Esophagus muscularis mucosa (tissue), 3 donors: ENCODE measurements around the gene ZNF844.

ENCODE experiments used
- POLR2AphosphoS5 ChIP-seq, 2 donors: sonication (generic); formaldehyde crosslinking; IDR thresholded peaks; one replicate each; pipeline ENCODE4 v1.6.1; 2017; ENCODE audit warnings: antibody characterized with exemption in 2 of 2
- TF ChIP-seq, protein P1 (sequence below), 3 experiments: fragments of 200-600 bp in 2 of 3; fragments of 450-650 bp in 1 of 3; sonication (generic) in 2 of 3; IDR thresholded peaks; one replicate each; pipeline ENCODE4 v1.5.1; 2017 to 2019; ENCODE audit warnings: antibody characterized with exemption in 3 of 3, mild to moderate bottlenecking in 2 of 3, moderate library complexity in 1 of 3

DNA sequence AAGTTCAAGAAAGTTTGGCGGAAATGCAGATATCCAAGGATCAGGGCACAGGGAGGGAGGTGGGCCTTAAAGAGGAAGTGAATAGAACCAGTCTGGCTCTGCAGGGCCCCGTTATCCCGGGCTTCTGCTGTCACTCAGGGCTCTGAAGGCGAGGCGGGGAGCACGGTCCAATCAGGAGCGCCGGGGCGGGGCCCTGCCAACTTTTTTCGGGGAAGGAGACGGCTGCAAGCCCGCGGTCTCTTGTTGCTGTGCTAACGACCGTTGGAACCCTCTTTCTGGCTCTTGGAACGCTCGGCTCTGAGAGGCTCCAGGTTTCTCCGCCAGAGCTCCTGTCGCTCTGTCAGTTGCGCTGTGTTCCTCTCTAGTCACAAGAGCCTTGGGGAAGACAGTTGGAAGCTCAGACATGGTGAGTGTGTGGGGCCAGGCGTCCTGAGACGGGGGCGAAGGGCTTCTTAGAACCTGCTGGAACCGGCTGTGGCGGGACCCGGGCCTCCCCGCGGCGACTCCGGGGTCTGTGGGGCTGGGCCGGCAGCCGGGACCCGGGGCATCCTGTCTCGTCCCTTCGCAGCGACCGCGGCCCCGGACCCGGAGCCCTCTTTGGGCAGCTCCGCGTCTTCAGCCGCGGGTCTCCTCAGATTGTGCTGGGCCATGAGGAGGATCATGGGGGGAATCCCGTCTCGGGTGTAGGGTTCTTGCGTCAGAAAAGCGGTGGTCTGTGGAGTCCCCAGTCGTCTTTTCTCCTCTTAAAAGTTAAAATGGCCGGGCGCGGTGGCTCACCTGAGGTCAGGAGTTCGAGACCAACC lies 27.7 kb downstream of the ZNF844 start:
- TF ChIP-seq POLR2AphosphoS5 (IDR thresholded peaks at IDR 0.05), result peak; percentile 61 to 76
- TF ChIP-seq, protein P1, sequence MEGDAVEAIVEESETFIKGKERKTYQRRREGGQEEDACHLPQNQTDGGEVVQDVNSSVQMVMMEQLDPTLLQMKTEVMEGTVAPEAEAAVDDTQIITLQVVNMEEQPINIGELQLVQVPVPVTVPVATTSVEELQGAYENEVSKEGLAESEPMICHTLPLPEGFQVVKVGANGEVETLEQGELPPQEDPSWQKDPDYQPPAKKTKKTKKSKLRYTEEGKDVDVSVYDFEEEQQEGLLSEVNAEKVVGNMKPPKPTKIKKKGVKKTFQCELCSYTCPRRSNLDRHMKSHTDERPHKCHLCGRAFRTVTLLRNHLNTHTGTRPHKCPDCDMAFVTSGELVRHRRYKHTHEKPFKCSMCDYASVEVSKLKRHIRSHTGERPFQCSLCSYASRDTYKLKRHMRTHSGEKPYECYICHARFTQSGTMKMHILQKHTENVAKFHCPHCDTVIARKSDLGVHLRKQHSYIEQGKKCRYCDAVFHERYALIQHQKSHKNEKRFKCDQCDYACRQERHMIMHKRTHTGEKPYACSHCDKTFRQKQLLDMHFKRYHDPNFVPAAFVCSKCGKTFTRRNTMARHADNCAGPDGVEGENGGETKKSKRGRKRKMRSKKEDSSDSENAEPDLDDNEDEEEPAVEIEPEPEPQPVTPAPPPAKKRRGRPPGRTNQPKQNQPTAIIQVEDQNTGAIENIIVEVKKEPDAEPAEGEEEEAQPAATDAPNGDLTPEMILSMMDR (IDR thresholded peaks at IDR 0.05), result no peak
